Parathyroid adenoma (tissue), 2 donors: ENCODE measurements around the gene TRIM37.
A peak's percentile ranks its signal among the peaks of the same experiment; 100 is the strongest.

ENCODE experiments used
- H2AFZ ChIP-seq: fragments of 300-600 bp; sonication (generic); one replicate; pipeline ENCODE4 v1.7.0; 2017; ENCODE audit warnings: antibody characterized with exemption, mild to moderate bottlenecking
- H3K27ac ChIP-seq: fragments of 300-600 bp; sonication (generic); one replicate; pipeline ENCODE4 v1.7.0; 2017
- H3K27me3 ChIP-seq: fragments of 300-600 bp; sonication (generic); one replicate; pipeline ENCODE4 v1.7.0; 2017; ENCODE audit warnings: low read length; ENCODE audit not compliant: control insufficient read depth, insufficient read depth
- H3K36me3 ChIP-seq: fragments of 300-600 bp; sonication (generic); one replicate; pipeline ENCODE4 v1.7.0; 2017; ENCODE audit warnings: low read length; ENCODE audit not compliant: control insufficient read depth, insufficient read depth
- H3K4me1 ChIP-seq: fragments of 300-600 bp; sonication (generic); one replicate; pipeline ENCODE4 v1.7.0; 2017; ENCODE audit warnings: control low read depth
- H3K4me2 ChIP-seq: fragments of 300-600 bp; sonication (generic); one replicate; pipeline ENCODE4 v1.7.0; 2017; ENCODE audit warnings: low read length
- H3K4me3 ChIP-seq: fragments of 300-600 bp; sonication (generic); one replicate; pipeline ENCODE4 v1.7.0; 2017; ENCODE audit warnings: low read depth, low read length
- H3K79me2 ChIP-seq: fragments of 300-600 bp; sonication (generic); one replicate; pipeline ENCODE4 v1.7.0; 2017; ENCODE audit warnings: control low read depth
- H3K9ac ChIP-seq: fragments of 300-600 bp; sonication (generic); one replicate; pipeline ENCODE4 v1.7.0; 2017; ENCODE audit warnings: mild to moderate bottlenecking
- H3K9me3 ChIP-seq: fragments of 300-600 bp; sonication (generic); one replicate; pipeline ENCODE4 v1.7.0; 2017; ENCODE audit warnings: low read length; ENCODE audit not compliant: control insufficient read depth
- TF ChIP-seq, protein P1 (sequence below): fragments of 300-600 bp; sonication (generic); IDR thresholded peaks from one replicate; pipeline ENCODE4 v1.7.0; 2017; ENCODE audit warnings: antibody characterized with exemption, mild to moderate bottlenecking
- donor health status: primary hyperparathyroidism.

TRIM37 gene

DNA sequence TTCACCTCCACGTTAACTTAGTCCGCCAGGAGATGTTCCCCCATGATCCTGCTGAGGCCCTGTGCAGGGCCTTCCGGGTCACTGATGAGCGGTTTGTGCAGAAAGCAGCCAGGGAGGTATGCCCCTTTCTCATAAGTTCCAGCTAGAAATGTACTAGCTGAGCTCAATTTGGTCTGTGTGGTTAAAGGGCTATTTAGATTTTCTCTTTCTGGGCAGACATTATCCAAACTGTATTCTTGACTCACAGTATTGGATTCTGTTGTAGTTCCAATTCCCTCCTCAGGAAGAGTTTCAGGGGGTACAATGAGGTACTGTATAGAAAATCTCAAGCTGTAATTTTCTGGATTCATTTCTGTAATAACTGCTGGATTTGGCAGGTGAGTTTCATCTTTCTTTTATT lies 137.1 kb downstream of the TRIM37 start:
- H2AFZ ChIP-seq = peak overlapping the region; percentile 33
- no peaks in the 10 kb centered on the region for H3K36me3 ChIP-seq
- H3K4me3 ChIP-seq = no peak overlapping the region
- no peak overlapping the region for H3K27ac ChIP-seq
- no peaks in the 10 kb centered on the region for H3K27me3 ChIP-seq
- H3K79me2 ChIP-seq = no peaks in the 10 kb centered on the region
- peaks cover 8% of the 10 kb centered on the region for H3K4me1 ChIP-seq
- no peaks in the 10 kb centered on the region for H3K9me3 ChIP-seq
- H3K9ac ChIP-seq = no peak overlapping the region
- H3K4me2 ChIP-seq = no peak overlapping the region
- TF ChIP-seq, protein P1, sequence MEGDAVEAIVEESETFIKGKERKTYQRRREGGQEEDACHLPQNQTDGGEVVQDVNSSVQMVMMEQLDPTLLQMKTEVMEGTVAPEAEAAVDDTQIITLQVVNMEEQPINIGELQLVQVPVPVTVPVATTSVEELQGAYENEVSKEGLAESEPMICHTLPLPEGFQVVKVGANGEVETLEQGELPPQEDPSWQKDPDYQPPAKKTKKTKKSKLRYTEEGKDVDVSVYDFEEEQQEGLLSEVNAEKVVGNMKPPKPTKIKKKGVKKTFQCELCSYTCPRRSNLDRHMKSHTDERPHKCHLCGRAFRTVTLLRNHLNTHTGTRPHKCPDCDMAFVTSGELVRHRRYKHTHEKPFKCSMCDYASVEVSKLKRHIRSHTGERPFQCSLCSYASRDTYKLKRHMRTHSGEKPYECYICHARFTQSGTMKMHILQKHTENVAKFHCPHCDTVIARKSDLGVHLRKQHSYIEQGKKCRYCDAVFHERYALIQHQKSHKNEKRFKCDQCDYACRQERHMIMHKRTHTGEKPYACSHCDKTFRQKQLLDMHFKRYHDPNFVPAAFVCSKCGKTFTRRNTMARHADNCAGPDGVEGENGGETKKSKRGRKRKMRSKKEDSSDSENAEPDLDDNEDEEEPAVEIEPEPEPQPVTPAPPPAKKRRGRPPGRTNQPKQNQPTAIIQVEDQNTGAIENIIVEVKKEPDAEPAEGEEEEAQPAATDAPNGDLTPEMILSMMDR = no peak

DNA sequence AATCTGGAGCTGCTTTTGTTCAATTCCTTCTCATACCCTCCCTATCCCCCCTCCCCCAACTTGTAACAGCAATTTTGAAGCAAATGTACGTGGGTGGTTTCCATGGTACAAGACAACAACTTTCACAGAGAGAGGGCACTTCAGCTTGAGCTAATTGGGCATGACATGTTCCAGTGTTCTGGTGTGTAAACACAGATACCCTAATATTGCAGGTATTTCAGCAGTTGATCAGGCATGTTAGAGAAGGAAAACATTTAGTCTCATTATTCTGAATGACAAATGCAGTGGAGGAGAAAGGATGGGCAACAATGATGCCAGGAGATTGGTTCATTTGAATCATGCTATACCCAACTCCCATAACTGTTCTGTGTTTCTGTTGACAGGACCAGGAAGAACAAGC lies 137.5 kb downstream of the TRIM37 start:
- no peak overlapping the region for H3K4me2 ChIP-seq
- H3K36me3 ChIP-seq = no peaks in the 10 kb centered on the region
- no peaks in the 10 kb centered on the region for H3K9me3 ChIP-seq
- TF ChIP-seq, protein P1 = no peak
- no peak overlapping the region for H3K9ac ChIP-seq
- peaks cover 8% of the 10 kb centered on the region for H3K4me1 ChIP-seq
- H3K27me3 ChIP-seq = no peaks in the 10 kb centered on the region
- H2AFZ ChIP-seq = peak overlapping the region; percentile 33
- no peaks in the 10 kb centered on the region for H3K79me2 ChIP-seq
- no peak overlapping the region for H3K27ac ChIP-seq
- no peak overlapping the region for H3K4me3 ChIP-seq

DNA sequence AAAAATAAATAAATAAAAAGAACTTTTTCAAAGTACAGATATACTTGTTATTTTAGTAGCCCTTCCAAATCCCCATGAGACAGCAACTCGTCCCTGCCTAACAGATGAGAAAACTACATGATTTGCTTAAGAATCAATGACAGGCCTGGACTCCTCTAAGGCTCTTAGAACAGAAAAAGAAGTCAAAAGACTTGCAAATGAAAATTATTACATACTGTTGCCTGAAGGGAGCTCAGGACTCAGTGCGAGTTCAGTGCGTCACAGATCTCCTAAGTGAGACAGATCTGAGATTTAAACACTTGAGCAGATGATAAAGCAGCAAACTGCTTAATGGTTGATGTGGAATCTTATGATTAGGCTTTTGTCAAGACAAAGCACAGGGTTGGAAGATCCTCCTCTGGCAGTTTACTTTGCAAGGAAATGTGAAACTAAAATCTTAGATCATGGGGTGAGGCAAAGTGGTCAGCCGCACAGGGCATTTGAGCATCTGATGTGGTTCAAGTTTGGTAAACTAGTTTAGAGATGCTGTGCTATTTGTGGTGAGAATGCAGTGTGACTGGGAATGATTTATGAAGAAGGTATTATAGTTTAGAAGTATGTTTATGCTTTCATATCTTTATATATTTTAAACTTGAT lies 138.1 kb downstream of the TRIM37 start:
- Histone ChIP-seq H3K27ac (no peak overlapping the region), H3K79me2 (no peaks in the 10 kb centered on the region), H3K36me3 (no peaks in the 10 kb centered on the region), H3K9me3 (no peaks in the 10 kb centered on the region), H3K4me1 (peaks cover 8% of the 10 kb centered on the region), H2AFZ (peak overlapping the region; percentile 33), H3K4me3 (no peak overlapping the region), H3K27me3 (no peaks in the 10 kb centered on the region), H3K9ac (no peak overlapping the region), H3K4me2 (no peak overlapping the region)
- TF ChIP-seq, protein P1 = no peak

DNA sequence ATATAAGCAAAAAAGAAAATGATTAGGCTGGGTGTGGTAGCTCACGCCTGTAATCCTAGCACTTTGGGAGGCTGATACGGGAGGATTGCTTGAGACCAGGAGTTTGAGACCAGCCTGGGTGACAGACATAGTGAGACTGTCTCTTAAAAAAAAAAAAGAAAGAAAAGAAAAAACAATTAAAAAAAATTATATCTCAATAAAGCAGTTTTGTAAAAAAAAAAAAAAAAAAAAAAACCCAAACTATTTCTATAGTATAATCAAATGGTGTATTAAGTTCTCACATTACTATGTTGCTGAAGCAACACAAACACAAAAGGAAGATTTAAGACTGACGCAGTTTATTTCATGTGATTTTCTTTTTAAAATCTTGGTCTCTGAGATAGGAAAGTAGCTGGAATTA lies 140.5 kb downstream of the TRIM37 start:
- Histone ChIP-seq H2AFZ (no peak overlapping the region), H3K27me3 (no peaks in the 10 kb centered on the region), H3K4me2 (no peak overlapping the region), H3K9me3 (no peaks in the 10 kb centered on the region), H3K27ac (no peak overlapping the region), H3K9ac (no peak overlapping the region), H3K4me1 (peaks cover 8% of the 10 kb centered on the region), H3K79me2 (no peaks in the 10 kb centered on the region), H3K36me3 (no peaks in the 10 kb centered on the region), H3K4me3 (no peak overlapping the region)
- TF ChIP-seq, protein P1 = no peak

DNA sequence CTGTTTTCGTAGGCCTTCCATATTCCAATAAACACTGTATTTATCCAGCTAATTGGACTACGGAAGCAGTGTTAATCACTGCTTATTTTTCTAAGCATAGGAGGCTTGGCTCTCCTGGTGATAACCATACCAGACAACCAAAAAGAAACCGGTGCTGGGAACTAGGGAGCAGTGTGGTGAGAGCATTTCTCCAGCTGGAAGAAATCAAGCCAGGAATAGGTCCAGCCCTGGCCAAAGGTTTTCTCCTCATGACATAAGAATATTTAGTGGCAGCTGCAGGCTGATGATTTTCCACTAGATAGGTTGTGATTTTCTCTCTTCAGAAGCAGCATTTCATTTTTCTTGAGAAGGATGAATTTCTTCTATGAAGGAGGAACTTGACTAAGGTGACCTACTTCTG lies 141.5 kb downstream of the TRIM37 start:
- Histone ChIP-seq H3K27ac (no peak overlapping the region), H3K4me3 (no peak overlapping the region), H2AFZ (no peak overlapping the region), H3K9me3 (no peaks in the 10 kb centered on the region), H3K4me2 (no peak overlapping the region), H3K4me1 (peaks cover 10% of the 10 kb centered on the region), H3K79me2 (no peaks in the 10 kb centered on the region), H3K36me3 (no peaks in the 10 kb centered on the region), H3K9ac (no peak overlapping the region), H3K27me3 (no peaks in the 10 kb centered on the region)
- TF ChIP-seq, protein P1 = no peak
